ENCODE data around the gene ADH7. TPM values are rescaled to one million over a fixed set of nuclear protein-coding genes. Genes with fewer than 3 reads are reported as not detected.

The ADH7 gene
- total and polyA plus RNA-seq, 9 of the 15 experiments (the other 6 are each of a cell fraction or from before 2014, with no cell fraction given), result not detected

DNA sequence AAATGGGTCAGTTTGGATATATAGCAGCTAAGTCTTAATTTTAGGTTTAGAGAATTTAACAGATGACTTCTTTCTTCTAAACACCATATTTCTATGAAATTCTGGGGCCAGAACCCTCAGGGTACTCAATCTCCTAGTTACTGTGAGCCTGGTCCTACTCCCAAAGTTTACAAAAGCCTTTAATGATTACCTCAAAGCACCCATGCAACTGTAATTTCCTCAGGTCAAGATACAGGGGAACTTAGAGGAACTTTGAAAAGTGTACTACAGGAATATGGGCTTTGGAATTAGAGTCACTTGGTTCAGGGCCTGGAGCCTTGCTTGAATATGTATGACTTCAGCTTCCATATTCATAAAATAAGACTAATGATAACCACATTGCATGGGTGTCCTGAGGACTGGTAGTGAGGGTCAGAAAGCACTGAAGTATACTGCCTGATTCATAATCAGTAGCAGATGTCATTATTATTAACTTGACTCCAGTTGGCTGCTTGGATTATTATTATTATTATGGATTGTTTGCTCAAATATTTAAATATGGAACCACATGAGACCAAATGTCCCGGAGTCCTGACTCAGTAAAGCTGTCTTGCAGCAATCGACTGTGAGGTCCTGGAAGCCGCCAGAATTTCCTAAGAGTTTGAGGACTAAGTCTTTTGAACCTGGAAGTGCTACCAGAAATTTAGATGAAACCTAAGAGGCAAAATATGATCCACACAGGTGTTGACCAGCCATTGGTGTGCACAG is 2.0 kb upstream of the ADH7 start:
- H3K9me3 ChIP-seq (replicated peaks; ENCODE audit: control insufficient read depth, insufficient read depth, low read depth, low read length), result no peaks in the 10 kb centered on the region
- FAIRE-seq (no peak), DNase-seq (ENCODE audit: extremely low read depth in 1 of 4, low spot score in 3 of 4) (no peak), ATAC-seq (no peak)
- in situ Hi-C loops (cut with MboI) (no loop called here), intact Hi-C loops (cut with micrococcal nuclease) (no loop called here)
- H3K9me1 ChIP-seq (ENCODE audit: control insufficient read depth, insufficient read depth, low read length), result no peaks in the 10 kb centered on the region
- BruUV-seq (replicated peaks), result no TSS peak
- no peak for TF ChIP-seq POLR3G (IDR thresholded peaks at IDR 0.05; ENCODE audit: extremely low read depth, insufficient read length, insufficient replicate concordance)
- no peak for TF ChIP-seq SIN3B (IDR thresholded peaks at IDR 0.05; ENCODE audit: low read depth)
- no peak for TF ChIP-seq CBFA2T3 (IDR thresholded peaks at IDR 0.05)
- TF ChIP-seq, protein P1, sequence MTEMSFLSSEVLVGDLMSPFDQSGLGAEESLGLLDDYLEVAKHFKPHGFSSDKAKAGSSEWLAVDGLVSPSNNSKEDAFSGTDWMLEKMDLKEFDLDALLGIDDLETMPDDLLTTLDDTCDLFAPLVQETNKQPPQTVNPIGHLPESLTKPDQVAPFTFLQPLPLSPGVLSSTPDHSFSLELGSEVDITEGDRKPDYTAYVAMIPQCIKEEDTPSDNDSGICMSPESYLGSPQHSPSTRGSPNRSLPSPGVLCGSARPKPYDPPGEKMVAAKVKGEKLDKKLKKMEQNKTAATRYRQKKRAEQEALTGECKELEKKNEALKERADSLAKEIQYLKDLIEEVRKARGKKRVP (CRISPR knock-in tag; IDR thresholded peaks at IDR 0.05), result no peak
- no peak for TF ChIP-seq KLF13 (tag; IDR thresholded peaks at IDR 0.05; ENCODE audit: borderline replicate concordance, low read depth)
- no peak for TF ChIP-seq TCFL5 (CRISPR knock-in tag; conservative IDR thresholded peaks at IDR 0.05)
- TF ChIP-seq HMG20A (CRISPR knock-in tag; conservative IDR thresholded peaks at IDR 0.05), result no peak
- POLR2A ChIA-PET, result no interaction called here
- H3K36me3 ChIP-seq (ENCODE audit: control insufficient read depth, insufficient read depth, low read length), result no peaks in the 10 kb centered on the region
- H3K4me3 ChIP-seq, result no peak overlapping the region
- H3K4me2 ChIP-seq (ENCODE audit: insufficient read depth, low read length), result no peak overlapping the region
- no peak overlapping the region for H2AFZ ChIP-seq (ENCODE audit: low read depth, low read length)
- H3K4me1 ChIP-seq (replicated peaks in 1 of 2; ENCODE audit: control insufficient read depth in 2 of 2, insufficient read depth in 2 of 2, low read length in 2 of 2), result no peaks in the 10 kb centered on the region
- H3K79me2 ChIP-seq (ENCODE audit: control insufficient read depth, insufficient read depth, low read length), result no peaks in the 10 kb centered on the region
- no peaks in the 10 kb centered on the region for H4K20me1 ChIP-seq (replicated peaks; ENCODE audit: control insufficient read depth, insufficient read depth, low read length)
- no peak overlapping the region for H3K9ac ChIP-seq (ENCODE audit: insufficient read depth in 1 of 2, low read depth in 2 of 2, low read length in 2 of 2)
- H3K27ac ChIP-seq (ENCODE audit: extremely low read depth, low read depth, low read length), result no peak overlapping the region
- CTCF ChIA-PET (ENCODE audit: low intra/inter-chr PET ratio), result no interaction called here
- 0% methylated on average over 3 of the region's 3 CpGs for WGBS (ENCODE audit: insufficient coverage, low coverage, missing lambda C conversion rate)
- H3K27me3 ChIP-seq (ENCODE audit: control insufficient read depth in 2 of 2, insufficient read depth in 2 of 2, low read length in 2 of 2), result no peaks in the 10 kb centered on the region
